Activated CD4-positive, alpha-beta T cell treated with anti-CD3 and anti-CD28 coated beads for 1 hour (primary cell): Measurements from ENCODE around the gene PPP1R13B.
"Not testable (repeated sequence)": the region's sequence is repeated elsewhere in the genome, so short reads cannot be mapped to it uniquely, and the experiment has no call there.

Source experiments
- DNase-seq: peaks from one replicate; pipeline ENCODE4 v3.0.0-alpha.2; 2020

The PPP1R13B gene

GRCh38 chr14:103695296-103696069 is 151.9 kb downstream of the PPP1R13B start:
- DNase-seq: no peak

DNA sequence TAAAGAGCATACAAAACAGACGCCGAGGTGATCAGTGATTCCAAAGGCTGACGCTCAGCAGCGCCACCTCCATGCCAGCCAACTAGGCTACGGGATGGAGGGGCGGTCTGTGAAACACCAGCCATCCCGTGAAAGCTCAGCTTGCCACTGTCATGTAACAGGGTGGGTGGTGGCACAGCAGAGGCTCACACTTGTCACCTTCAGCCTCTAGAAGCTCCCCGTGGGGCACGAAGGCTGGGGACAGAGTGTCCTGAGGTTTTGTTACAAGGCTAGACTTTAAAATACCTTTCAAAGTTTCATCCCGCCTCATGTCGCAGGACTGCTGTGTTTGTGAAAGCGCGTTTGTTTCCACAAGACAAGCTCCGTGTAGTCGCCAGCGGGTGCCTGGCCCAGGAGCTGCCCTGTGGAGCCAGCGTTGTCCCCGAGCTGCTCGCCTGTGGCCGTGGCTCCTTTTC is 152.8 kb downstream of the PPP1R13B start:
- DNase-seq: no peak

- no peak for DNase-seq
Measured at GRCh38 chr14:103693515-103693914, 153.9 kb downstream of the PPP1R13B start.

DNA sequence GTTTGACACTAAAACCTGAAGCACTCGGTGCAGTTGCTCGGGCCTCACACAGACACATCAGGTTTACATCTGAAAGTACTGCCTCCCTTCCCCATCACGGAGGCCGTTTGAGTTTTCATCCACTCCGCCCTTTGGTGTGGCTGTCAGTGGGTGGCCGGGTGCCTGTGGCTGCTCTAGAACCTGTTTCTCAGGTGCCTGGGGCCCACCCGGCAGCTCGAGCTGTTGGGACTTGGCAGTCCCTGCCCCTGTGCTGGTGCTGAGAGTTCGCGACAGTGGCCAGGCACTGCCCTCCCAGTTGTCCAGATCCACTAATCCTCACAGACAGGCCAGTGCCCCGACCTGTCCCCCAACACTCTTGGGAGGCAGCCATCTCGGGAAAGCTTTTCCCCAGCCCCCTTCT is 154.5 kb downstream of the PPP1R13B start:
- DNase-seq: no peak

GRCh38 chr14:103692159-103692558 is 155.2 kb downstream of the PPP1R13B start:
- no peak for DNase-seq

DNA sequence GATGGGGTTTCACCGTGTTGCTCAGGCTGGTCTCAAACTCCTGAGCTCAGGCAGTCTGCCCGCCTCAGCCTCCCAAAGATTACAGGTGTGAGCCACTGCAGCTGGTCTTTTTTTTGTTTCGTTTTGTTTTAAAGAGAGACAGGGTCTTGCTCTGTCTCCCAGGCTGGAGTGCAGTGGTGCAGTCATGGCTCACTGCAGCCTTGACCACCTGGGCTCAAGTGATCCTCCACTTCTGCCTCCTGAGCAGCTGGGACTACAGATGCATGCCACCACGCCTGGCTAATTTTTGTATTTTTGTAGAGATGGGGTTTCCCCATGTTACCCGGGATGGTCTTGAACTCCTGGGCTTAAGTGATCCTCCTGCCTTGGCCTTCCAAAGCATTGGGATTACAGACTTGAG is 155.7 kb downstream of the PPP1R13B start:
- not testable (repeated sequence) for DNase-seq

DNA sequence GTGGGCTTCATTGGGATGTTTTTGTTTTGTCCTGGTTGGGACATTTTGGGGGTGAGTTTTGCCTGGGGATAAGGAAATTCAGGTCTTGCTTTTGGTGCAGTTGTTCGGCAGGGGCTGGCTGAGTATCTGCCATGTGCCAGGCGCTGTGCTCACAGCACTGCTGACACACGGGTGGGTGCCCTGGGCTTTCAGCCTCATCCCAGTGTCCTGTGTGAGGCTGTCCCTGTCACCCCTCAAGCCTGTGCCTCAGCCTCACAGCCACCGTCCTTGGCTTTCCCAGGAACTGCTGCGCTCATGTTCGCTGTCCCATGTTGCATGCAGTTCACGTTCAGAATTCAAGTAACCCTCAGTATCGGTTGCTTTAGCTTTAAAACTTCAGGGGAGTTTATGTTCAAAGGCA is 157.0 kb downstream of the PPP1R13B start:
- DNase-seq: no peak

GRCh38 chr14:103688906-103689902 is 158.2 kb downstream of the PPP1R13B start:
- no peak for DNase-seq

- no peak for DNase-seq
Measured at GRCh38 chr14:103688441-103688840, 158.9 kb downstream of the PPP1R13B start.

- no peak for DNase-seq
Measured at GRCh38 chr14:103687712-103688111, 159.7 kb downstream of the PPP1R13B start.

DNA sequence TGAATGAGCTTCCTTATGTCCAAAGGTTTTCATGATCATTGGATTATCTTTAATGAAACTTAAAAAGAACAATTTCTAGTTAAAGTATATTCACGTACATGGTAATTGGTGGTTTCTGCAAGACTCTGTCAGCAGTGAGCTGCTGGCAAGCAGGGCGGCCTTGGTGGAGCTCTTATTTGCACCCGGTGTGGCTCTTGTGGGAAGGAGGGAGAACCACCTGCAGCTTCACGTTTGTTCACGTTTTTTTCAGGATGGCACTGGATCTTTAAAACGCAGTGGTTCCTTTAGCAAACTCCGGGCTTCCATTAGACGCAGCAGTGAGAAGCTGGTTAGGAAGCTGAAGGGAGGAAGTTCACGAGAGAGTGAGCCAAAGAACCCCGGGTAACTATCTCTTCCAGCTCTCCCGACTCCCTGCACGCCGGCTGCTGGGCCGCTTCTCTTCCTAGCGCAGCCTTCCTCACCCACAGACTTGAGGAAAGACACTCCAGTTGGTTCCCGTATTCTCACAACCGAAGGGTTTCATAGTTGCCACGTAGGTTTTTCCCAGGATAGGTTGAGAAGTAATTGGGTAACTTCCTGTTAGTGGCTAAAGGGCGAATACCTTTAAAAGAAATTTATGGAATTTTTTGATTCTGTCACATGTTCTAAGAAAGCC is 160.4 kb downstream of the PPP1R13B start:
- DNase-seq: no peak

DNA sequence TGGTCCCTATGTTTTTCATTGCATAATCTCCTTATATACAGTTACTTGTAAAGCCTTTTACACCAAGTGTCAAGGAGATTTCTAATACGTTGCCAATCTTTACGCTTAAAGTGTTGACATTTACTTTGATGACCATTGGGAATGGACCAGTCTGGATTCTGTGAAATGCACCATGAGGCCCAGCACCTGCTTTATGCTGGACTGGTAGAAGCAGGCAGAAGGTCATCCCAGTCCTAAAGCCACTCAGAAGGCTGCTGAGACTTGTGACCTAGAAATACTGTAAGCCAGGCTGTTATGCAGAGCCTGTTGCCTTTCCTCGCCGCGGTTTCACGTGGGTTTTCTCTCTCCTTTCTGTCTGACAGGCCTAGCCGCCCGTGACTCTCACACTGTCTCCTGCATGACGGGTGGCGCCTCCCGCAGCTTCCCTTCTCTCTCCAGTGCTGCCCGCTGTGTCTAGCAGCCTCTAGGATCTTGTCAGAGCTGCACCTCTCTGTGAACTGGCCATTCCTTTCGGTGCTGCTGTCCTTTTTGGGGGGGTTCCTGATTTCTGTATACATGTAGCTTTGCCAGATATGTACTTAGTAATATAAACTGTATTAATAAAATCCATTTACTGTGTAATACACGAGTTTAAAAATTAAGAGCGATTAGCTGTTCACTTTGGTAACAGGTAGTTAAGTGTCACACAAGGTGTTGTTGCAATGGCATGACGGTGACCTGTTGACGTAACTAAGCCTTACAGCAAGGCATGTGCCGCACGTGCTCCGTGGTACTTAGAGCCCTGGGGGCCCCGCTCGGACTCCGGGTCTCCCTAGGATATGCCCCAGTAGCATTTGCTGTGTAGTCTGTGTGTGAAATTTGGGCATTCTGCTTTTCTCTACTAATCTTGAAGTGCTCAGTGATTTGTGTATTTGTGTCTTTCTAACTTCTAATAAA is 161.8 kb downstream of the PPP1R13B start:
- no peak for DNase-seq

GRCh38 chr14:103684871-103685270 is 162.5 kb downstream of the PPP1R13B start:
- no peak for DNase-seq

- no peak for DNase-seq
Measured at GRCh38 chr14:103684471-103684870, 162.9 kb downstream of the PPP1R13B start.
